ENCODE measurements around the gene C12orf42. TPM values are rescaled to one million over a fixed set of nuclear protein-coding genes. Genes with fewer than 3 reads are reported as not detected.

C12orf42 gene
- total RNA-seq, 2 donors from 2014 or later: not detected

DNA sequence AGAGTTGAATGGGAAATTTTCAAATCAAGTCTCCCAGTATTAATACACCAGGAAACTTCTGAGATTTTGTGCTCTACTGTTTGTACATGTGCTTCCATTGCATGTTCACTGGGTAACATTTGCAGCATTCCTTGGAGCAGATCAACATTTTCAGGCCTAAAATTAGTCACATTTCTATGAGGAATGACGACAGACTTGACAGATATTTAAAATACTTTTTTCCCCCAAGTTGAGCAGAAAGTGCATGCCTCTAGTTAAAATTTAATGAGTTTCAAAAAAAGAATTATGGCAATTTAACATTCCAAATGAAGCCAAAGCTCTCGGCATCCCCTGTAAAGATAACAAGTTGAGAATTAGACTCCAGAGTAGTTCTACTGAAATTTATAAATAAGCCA lies 72.3 kb downstream of the C12orf42 start:
- H3K36me3 ChIP-seq: no peaks in the 10 kb centered on the region
- TF ChIP-seq, protein P1, sequence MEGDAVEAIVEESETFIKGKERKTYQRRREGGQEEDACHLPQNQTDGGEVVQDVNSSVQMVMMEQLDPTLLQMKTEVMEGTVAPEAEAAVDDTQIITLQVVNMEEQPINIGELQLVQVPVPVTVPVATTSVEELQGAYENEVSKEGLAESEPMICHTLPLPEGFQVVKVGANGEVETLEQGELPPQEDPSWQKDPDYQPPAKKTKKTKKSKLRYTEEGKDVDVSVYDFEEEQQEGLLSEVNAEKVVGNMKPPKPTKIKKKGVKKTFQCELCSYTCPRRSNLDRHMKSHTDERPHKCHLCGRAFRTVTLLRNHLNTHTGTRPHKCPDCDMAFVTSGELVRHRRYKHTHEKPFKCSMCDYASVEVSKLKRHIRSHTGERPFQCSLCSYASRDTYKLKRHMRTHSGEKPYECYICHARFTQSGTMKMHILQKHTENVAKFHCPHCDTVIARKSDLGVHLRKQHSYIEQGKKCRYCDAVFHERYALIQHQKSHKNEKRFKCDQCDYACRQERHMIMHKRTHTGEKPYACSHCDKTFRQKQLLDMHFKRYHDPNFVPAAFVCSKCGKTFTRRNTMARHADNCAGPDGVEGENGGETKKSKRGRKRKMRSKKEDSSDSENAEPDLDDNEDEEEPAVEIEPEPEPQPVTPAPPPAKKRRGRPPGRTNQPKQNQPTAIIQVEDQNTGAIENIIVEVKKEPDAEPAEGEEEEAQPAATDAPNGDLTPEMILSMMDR (IDR thresholded peaks at IDR 0.05): no peak

DNA sequence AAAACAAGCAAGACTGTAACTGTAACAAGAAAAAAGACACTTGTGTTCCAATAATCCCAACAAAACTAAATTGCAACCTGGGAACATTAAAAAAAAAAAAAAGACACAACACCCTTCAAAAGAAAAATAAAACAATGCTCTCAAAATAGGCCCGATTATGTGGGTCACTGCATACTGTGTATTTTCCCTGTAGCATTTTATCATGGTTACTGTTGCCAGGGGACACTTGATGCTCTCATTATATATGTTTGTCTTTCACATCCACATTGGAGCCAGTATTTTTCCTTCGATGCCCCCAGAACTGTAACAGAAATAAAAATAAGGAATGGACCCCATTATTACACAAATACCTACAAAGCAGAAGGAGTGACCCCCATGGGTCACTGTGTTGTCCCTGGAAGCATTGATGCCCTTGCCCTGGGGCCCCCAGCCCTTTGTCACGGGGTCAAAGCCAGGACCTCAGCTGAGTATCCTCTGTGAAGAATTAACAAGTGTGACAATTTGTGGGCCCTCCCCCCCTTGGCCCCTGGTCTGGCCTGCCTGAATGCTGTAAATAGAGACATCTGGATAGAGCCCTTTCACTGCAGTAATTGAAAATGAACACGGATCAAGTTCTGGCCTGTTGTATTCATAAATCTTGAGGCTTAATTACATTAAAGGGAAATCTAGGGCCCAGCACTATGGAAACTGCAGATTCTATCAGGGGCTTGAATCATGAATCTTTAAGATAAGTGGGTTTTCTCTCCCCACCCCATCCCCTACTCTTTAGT lies 72.8 kb downstream of the C12orf42 start:
- H3K4me1 ChIP-seq (ENCODE audit: control insufficient read depth in 1 of 2, low read depth in 2 of 2): no peaks in the 10 kb centered on the region
- H3K27me3 ChIP-seq (replicated peaks; ENCODE audit: insufficient read depth): no peaks in the 10 kb centered on the region
- H3K36me3 ChIP-seq: no peaks in the 10 kb centered on the region
- DNase-seq (ENCODE audit: low spot score): no peak
- TF ChIP-seq, protein P1 (IDR thresholded peaks at IDR 0.05): no peak
- no peaks in the 10 kb centered on the region for H3K9me3 ChIP-seq
- no peak for ATAC-seq (ENCODE audit: insufficient number of reproducible peaks, low FRiP score, low read depth)
- H3K4me3 ChIP-seq: no peak overlapping the region
- H3K27ac ChIP-seq: no peak overlapping the region

More for the DNA sequence above, 72.3 kb downstream of the C12orf42 start:
- H3K4me1 ChIP-seq (ENCODE audit: control insufficient read depth in 1 of 2, low read depth in 2 of 2): no peaks in the 10 kb centered on the region
- H3K27me3 ChIP-seq (replicated peaks; ENCODE audit: insufficient read depth): no peaks in the 10 kb centered on the region
- H3K9me3 ChIP-seq: no peaks in the 10 kb centered on the region
- DNase-seq (ENCODE audit: low spot score): no peak
- no peak for ATAC-seq (ENCODE audit: insufficient number of reproducible peaks, low FRiP score, low read depth)
- no peak overlapping the region for H3K27ac ChIP-seq
- no peak overlapping the region for H3K4me3 ChIP-seq

DNA sequence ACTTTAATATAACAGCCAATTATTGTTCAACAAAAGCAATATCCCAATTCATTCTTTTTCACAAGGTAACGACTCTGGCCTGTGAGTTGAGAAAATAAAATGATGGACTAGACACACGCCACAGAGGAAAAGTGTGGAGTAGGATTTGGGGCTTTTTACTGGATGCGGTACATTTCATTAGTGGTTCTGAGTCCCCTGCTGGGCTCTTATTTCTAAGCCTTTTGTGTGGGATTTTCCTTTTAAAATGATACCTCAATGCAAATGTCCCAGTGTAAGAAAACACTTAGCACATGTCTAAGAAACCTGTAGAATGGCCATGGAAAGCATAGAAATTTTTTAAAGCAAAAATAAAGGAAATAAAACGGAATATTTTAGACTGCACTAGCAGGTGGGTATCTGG lies 73.4 kb downstream of the C12orf42 start:
- DNase-seq (ENCODE audit: low spot score): no peak
- H3K9me3 ChIP-seq: no peaks in the 10 kb centered on the region
- ATAC-seq (ENCODE audit: insufficient number of reproducible peaks, low FRiP score, low read depth): no peak
- no peaks in the 10 kb centered on the region for H3K36me3 ChIP-seq
- H3K4me1 ChIP-seq (ENCODE audit: control insufficient read depth in 1 of 2, low read depth in 2 of 2): no peaks in the 10 kb centered on the region
- H3K27me3 ChIP-seq (replicated peaks; ENCODE audit: insufficient read depth): no peaks in the 10 kb centered on the region
- no peak overlapping the region for H3K27ac ChIP-seq
- TF ChIP-seq, protein P1 (IDR thresholded peaks at IDR 0.05): no peak
- H3K4me3 ChIP-seq: no peak overlapping the region

DNA sequence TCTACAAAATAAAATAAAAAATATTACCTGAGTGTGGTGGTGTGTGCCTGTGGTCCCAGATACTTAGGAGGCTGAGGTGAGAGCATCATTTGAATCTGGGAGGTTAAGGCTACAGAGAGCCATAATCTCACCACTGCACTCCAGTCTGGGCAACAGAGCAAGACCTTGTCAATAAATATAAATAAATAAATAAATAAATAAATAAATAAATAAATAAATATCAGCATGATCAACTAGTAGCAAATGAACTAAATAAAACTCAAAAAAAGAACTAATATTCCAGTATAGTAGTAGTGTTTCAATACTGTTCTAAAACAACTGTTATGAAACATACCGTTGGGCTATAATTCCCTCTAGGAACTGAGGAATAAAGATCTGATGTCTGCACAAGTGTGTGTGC lies 74.4 kb downstream of the C12orf42 start:
- no peak overlapping the region for H3K27ac ChIP-seq
- TF ChIP-seq, protein P1 (IDR thresholded peaks at IDR 0.05): no peak

DNA sequence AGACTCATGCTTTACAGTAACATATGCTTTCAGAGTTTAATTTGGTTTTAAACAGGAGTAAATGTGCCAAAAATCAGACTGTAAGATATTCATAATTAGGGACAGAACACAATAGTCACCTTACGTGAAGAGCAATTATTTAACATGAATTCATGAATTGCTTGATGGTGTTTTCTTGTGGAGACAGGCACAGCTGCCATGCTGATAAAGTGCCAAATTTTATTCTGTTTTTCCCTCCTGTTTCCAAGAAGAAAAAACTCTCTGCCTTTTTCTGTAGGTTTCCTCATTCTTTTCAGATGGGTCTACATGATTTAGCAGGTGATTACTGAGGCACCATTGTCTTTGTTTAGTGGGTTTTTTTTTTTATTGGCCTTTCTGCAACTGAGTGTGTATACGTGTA lies 80.1 kb downstream of the C12orf42 start:
- H3K27ac ChIP-seq: no peak overlapping the region
- H3K4me3 ChIP-seq: no peak overlapping the region
- DNase-seq (ENCODE audit: low spot score) (no peak), ATAC-seq (ENCODE audit: insufficient number of reproducible peaks, low FRiP score, low read depth) (no peak)
- TF ChIP-seq, protein P1 (IDR thresholded peaks at IDR 0.05): no peak
- no peaks in the 10 kb centered on the region for H3K36me3 ChIP-seq
- H3K9me3 ChIP-seq: no peaks in the 10 kb centered on the region
- no peaks in the 10 kb centered on the region for H3K27me3 ChIP-seq (replicated peaks; ENCODE audit: insufficient read depth)
- no peaks in the 10 kb centered on the region for H3K4me1 ChIP-seq (ENCODE audit: control insufficient read depth in 1 of 2, low read depth in 2 of 2)

More for the DNA sequence above, 74.4 kb downstream of the C12orf42 start:
- H3K36me3 ChIP-seq: no peaks in the 10 kb centered on the region
- DNase-seq (ENCODE audit: low spot score) (no peak), ATAC-seq (ENCODE audit: insufficient number of reproducible peaks, low FRiP score, low read depth) (no peak)
- no peaks in the 10 kb centered on the region for H3K4me1 ChIP-seq (ENCODE audit: control insufficient read depth in 1 of 2, low read depth in 2 of 2)
- H3K27me3 ChIP-seq (replicated peaks; ENCODE audit: insufficient read depth): no peaks in the 10 kb centered on the region
- no peak overlapping the region for H3K4me3 ChIP-seq
- no peaks in the 10 kb centered on the region for H3K9me3 ChIP-seq
